ENCODE measurements around the gene RAB1A. TPM values are rescaled to one million over a fixed set of nuclear protein-coding genes. Genes with fewer than 3 reads are reported as not detected.

The RAB1A gene
- polyA plus RNA-seq, 1 experiment: 292 TPM

- TF ChIP-seq CTCF (IDR thresholded peaks at IDR 0.05; ENCODE audit: low read depth, low read length): no peak
- POLR2A ChIA-PET: no interaction called here
- H3K27me3 ChIP-seq (ENCODE audit: control insufficient read depth, insufficient read depth, low read length): no peaks in the 10 kb centered on the region
- no peak for DNase-seq (ENCODE audit: low read depth, low spot score)
- CTCF ChIA-PET: no interaction called here
- H3K4me3 ChIP-seq (ENCODE audit: low read depth, low read length): no peak overlapping the region
- no peaks in the 10 kb centered on the region for H3K9me3 ChIP-seq (ENCODE audit: control insufficient read depth, insufficient read depth, low read length)
- no peak overlapping the region for H3K27ac ChIP-seq (ENCODE audit: low read depth, low read length)
Measured at GRCh38 chr2:65061146-65061909, 68.6 kb downstream of the RAB1A start.

GRCh38 chr2:65059071-65059470 is 70.8 kb downstream of the RAB1A start:
- Histone ChIP-seq H3K4me3 (ENCODE audit: low read depth, low read length) (no peak overlapping the region), H3K27ac (ENCODE audit: low read depth, low read length) (no peak overlapping the region), H3K27me3 (ENCODE audit: control insufficient read depth, insufficient read depth, low read length) (no peaks in the 10 kb centered on the region), H3K9me3 (ENCODE audit: control insufficient read depth, insufficient read depth, low read length) (no peaks in the 10 kb centered on the region)
- no peak for TF ChIP-seq CTCF (IDR thresholded peaks at IDR 0.05; ENCODE audit: low read depth, low read length)
- no peak for DNase-seq (ENCODE audit: low read depth, low spot score)
- ChIA-PET POLR2A (no interaction called here), CTCF (interaction anchor here (2.0 to 5.0 kb wide), 2 partner anchors 128 to 141 kb away, joined by 6 to 20 read pairs; no protein-coding TSS in a partner anchor)

GRCh38 chr2:65057391-65058052 is 72.4 kb downstream of the RAB1A start:
- Histone ChIP-seq H3K9me3 (ENCODE audit: control insufficient read depth, insufficient read depth, low read length) (no peaks in the 10 kb centered on the region), H3K4me3 (ENCODE audit: low read depth, low read length) (peak overlapping the region; percentile 74), H3K27ac (ENCODE audit: low read depth, low read length) (no peak overlapping the region), H3K27me3 (ENCODE audit: control insufficient read depth, insufficient read depth, low read length) (no peaks in the 10 kb centered on the region)
- no peak for TF ChIP-seq CTCF (IDR thresholded peaks at IDR 0.05; ENCODE audit: low read depth, low read length)
- no peak for DNase-seq (ENCODE audit: low read depth, low spot score)
- CTCF ChIA-PET: interaction anchor here (0.7 to 5.0 kb wide), 4 partner anchors 130 to 223 kb away, joined by 3 to 20 read pairs (median 8); no protein-coding TSS in a partner anchor
- POLR2A ChIA-PET: interaction anchor here (0.5 to 1.5 kb wide), 3 partner anchors 18 to 1216 kb away, joined by 3 to 7 read pairs (median 5); partner anchors contain the start of gene UGP2

GRCh38 chr2:65057054-65057375 is 72.9 kb downstream of the RAB1A start:
- no peak for TF ChIP-seq CTCF (IDR thresholded peaks at IDR 0.05; ENCODE audit: low read depth, low read length)
- no peak for DNase-seq (ENCODE audit: low read depth, low spot score)
- Histone ChIP-seq H3K9me3 (ENCODE audit: control insufficient read depth, insufficient read depth, low read length) (no peaks in the 10 kb centered on the region), H3K27ac (ENCODE audit: low read depth, low read length) (no peak overlapping the region), H3K4me3 (ENCODE audit: low read depth, low read length) (peak overlapping the region; percentile 74), H3K27me3 (ENCODE audit: control insufficient read depth, insufficient read depth, low read length) (no peaks in the 10 kb centered on the region)
- ChIA-PET POLR2A (interaction anchor here (0.5 to 1.9 kb wide), 6 partner anchors 8 to 1215 kb away, joined by 3 to 17 read pairs (median 8); partner anchors contain the start of genes ACTR2 and UGP2), CTCF (interaction anchor here (5.0 kb wide), 1 partner anchor 130 kb away, joined by 20 read pairs; no protein-coding TSS in a partner anchor)

Data from AG04450 (cell line).